ENCODE measurements around the gene DVL3.
A peak's percentile ranks its signal among the peaks of the same experiment; 100 is the strongest.

DVL3 gene

GRCh38 chr3:184176377-184177330 is 21.5 kb downstream of the DVL3 start:
- DNase-seq = peak; percentile 52

DNA sequence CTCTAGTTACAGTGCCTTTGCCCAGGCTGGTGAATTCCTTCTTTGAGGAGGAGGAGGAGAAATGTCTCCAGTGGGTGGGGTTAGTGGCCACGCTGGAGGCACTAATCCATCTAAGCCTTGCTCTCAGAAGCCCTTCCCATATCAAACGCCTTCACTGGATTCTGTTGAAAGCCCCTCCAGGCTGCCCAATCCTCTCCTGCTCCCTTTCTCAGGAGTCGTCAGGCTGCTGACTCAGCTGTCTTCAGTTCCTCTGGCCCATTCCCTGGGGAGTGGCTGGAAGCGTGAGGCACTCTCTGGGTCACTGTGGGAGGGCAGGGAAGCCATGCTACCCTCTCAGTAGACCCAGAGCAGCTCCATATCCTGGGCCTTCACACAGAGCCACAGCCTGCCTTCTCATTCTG is 22.2 kb downstream of the DVL3 start:
- DNase-seq = no peak

GRCh38 chr3:184177767-184178306 is 22.7 kb downstream of the DVL3 start:
- DNase-seq = no peak

- DNase-seq = peak; percentile 75 to 83
Observed at GRCh38 chr3:184178521-184179138, 23.5 kb downstream of the DVL3 start.

GRCh38 chr3:184180165-184180564 is 25.0 kb downstream of the DVL3 start:
- peak; percentile 43 to 66 for DNase-seq

- DNase-seq = no peak
Observed at GRCh38 chr3:184181596-184181995, 26.4 kb downstream of the DVL3 start.

DNA sequence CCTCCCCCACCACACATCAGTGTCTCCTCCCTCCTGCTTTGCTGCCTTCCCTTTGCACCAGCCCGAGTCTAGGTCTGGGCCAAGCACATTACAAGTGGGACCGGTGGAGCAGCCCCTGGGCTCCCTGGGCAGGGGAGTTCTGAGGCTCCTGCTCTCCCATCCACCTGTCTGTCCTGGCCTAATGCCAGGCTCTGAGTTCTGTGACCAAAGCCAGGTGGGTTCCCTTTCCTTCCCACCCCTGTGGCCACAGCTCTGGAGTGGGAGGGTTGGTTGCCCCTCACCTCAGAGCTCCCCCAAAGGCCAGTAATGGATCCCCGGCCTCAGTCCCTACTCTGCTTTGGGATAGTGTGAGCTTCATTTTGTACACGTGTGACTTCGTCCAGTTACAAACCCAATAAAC is 28.5 kb downstream of the DVL3 start:
- DNase-seq = no peak

DNA sequence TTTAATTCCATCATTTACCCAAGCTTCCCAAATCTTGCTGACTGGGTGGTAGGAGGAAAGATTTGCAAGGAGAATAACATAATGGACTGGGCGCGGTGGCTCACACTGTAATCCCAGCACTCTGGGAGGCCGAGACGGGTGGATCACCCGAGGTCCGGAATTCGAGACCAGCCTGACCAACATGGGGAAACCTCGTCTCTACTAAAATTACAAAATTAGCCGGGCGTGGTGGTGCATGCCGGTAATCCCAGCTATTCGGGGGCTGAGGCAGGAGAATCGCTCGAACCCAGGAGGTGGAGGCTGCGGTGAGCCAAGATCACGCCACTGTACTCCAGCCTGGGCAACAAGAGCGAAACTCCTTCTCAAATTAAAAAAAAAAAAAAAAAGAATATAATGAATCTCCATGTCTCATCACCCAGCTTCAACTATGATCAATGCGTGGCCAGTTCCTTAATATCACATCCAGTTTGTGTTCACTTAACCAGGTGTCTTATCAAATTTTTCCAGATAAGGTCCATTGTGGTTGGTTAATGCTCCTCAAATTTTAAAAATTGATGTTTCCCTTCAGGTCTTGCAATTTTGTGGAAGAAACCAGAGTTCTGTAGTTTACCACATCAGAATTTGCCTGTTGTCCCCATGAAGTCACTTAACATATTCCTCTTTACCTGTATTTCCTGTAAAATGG is 29.5 kb downstream of the DVL3 start:
- no peak for DNase-seq

GRCh38 chr3:184185461-184186183 is 30.4 kb downstream of the DVL3 start:
- DNase-seq = peak; percentile 100

- DNase-seq = peak; percentile 44 to 63
Observed at GRCh38 chr3:184186184-184186901, 31.2 kb downstream of the DVL3 start, which contains the start of gene ABCF3. TSS of gene ABCF3 (plus strand) at chr3:184186199. CDS start at chr3:184186208, 9 bp downstream.

- no peak for DNase-seq
Observed at GRCh38 chr3:184186902-184187207, 31.7 kb downstream of the DVL3 start.

- no peak for DNase-seq
Observed at GRCh38 chr3:184188080-184188479, 32.9 kb downstream of the DVL3 start.

DNA sequence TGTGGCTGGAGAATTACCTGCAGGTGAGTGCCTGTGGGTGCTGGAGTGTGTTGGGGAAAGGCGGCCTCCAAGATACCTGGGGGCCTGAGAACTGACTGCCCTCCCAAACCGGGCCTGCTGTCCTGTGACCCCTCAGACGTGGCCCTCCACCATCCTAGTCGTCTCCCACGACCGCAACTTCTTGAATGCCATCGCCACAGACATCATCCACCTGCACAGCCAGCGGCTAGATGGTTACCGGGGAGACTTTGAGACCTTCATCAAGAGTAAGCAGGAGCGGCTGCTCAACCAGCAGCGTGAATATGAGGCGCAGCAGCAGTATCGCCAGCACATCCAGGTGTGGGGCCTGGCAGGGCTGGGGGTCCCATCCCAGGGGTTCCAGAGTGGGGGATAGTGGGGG is 34.2 kb downstream of the DVL3 start:
- DNase-seq = no peak

- no peak for DNase-seq
Observed at GRCh38 chr3:184192889-184193288, 37.7 kb downstream of the DVL3 start.

DNA sequence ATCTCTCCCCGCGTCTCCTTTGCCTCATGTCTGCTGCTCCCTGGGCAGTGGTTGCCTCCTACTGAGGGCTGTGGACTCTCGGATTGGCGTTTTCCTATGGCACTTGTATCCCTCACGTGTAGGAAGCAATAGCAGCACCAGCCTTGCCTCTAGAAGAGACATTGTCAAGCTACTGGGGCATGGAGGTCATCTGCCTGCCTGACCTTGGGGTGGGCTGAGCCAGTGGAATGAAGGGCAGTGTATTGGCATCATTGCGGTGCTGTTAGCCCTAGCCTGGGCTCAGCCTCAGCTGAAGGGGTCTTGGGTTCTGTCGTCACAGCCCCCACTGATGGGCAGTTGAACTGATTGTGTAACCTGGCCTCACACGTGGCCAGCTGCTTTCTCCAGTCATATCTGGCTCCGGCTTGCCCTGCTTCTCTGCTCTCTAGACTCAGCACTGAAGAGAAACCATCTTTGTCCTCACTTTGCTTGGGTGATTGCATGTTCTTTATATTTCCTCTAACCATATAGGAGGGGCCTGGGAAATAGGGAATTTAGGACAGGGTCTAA is 38.9 kb downstream of the DVL3 start:
- no peak for DNase-seq

GRCh38 chr3:184196536-184196935 is 41.4 kb downstream of the DVL3 start:
- DNase-seq = no peak

DNA sequence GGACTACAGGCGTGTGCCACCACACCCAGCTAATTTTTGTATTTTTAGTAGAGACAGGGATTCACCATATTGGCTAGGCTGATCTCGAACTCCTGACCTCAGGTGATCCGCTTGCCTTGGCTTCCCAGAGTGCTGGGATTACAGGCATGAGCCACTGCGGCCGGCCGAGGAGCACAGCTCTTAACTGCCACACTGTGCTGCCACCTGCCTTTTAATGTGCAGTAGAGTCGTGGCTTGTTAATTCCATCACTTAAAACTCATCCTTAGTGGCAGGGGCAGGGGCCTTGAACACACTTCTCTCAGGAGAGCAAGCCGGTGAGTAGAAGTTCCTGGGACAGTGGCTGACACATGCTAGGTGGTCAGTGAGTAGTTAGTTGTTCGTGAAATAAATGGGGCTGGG is 43.3 kb downstream of the DVL3 start:
- DNase-seq = no peak

DNA sequence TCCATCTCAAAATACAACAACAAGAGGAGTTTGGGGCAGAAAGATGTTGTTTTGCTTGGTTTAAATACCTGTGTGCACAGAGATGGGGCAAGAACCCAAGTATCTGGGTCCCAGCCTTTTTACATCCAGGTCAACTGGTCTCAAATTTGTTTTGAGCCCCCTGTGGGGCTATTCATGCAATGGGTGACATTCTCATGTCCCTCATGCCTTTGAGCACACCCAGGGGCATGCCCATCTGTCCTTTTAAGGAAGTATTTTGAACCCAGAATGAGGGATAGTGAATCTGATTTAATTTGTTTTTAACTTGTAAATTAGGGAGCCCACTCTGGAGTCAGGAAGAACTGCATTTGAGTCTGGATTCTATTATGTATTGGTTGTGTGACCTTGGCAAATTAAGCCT is 45.6 kb downstream of the DVL3 start:
- DNase-seq = no peak

- no peak for DNase-seq
Observed at GRCh38 chr3:184203526-184203925, 48.3 kb downstream of the DVL3 start.

DNA sequence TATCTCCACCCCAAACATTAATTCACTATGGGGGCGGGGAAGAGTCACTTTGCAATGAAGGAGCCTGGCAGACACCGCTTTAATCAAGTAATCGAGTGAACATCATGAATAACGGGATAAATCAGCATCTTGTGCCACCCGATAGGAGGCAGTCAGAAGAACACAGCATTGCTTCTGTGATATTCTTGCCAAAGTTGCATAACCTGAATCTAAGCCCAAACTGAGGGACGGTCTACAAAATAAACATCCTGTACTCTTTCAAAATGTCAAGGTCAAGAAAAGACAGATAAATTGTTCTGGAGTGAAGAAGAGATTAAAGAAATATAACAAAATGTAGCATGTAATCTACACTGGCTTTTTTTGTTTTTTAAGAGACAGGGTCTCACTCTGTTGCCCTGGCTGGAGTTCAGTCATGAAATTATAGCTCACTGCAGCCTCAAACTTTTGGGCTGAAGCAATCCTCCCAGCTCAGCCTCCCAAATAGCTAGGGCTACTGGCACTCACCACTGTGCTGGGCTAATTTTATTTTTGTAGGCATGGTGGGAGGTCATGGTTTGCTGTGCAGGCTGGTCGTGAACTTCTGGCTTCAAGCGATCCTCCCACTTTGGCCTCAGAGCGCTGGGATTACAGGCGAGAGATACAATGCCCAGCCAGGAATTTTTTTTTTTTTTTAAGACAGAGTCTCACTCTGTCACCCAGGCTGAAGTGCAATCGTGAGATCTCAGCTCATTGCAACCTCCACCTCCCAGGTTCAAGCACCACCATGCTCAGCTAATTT is 54.2 kb downstream of the DVL3 start:
- DNase-seq = no peak

DNA sequence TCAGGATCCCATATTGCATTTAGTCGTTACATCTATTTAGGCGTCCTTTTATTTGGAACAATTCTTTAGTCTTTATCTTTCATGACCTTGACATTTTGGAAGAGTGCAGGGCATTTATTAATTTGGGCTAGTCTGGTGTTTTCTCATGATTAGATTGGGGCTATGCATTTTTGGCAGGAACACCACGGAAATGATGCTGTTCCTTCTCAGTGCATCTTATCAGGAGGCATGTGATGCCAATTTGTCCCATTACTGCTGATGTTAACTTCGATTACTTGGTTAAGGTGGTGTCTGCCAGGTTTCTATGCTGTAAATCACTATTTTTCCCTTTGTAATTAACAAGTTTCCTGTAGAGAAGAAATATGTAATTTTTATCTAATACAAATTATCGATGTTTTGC is 56.1 kb downstream of the DVL3 start:
- no peak for DNase-seq

All from inflammatory macrophage (primary cell).